Gastrocnemius medialis (tissue), 4 donors: ENCODE data around the gene ZNF789.

Source experiments
- POLR2A ChIP-seq, 2 donors: fragments of 450-650 bp; IDR thresholded peaks; one replicate each; pipeline ENCODE4 v1.6.1; 2017; ENCODE audit warnings: antibody characterized with exemption in 2 of 2, mild to moderate bottlenecking in 2 of 2, moderate library complexity in 2 of 2
- TF ChIP-seq, protein P1 (sequence below), 5 experiments: fragments of 450-650 bp in 3 of 5; fragments of 200-600 bp in 2 of 5; sonication (generic) in 2 of 5; IDR thresholded peaks in 4 of 5; conservative IDR thresholded peaks in 1 of 5; 1 replicate in 4 of 5; 2 replicates in 1 of 5; pipeline ENCODE4 v1.5.1; 2016 to 2019; ENCODE audit warnings: antibody characterized with exemption in 5 of 5, mild to moderate bottlenecking in 3 of 5, moderate library complexity in 3 of 5

DNA sequence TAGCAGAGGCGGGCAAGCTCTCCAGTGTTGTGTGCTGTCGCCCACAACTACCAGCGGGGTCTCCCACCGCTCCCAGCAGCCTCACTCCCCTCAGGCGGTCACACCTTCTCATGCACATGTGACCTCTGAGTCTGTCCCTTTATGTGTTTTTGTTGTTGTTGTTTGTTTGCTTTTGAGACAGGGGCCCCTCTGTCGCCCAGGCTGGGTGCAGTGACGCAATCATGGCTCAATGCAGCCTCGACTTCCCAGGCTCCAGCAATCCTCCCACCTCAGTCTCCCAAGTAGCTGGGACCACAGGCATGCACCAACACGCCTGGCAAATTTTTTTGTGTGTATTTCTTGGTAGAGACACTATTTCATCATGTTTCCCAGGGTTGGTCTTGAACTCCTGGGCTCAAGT, 32.5 kb upstream of the ZNF789 start:
- TF ChIP-seq, protein P1, sequence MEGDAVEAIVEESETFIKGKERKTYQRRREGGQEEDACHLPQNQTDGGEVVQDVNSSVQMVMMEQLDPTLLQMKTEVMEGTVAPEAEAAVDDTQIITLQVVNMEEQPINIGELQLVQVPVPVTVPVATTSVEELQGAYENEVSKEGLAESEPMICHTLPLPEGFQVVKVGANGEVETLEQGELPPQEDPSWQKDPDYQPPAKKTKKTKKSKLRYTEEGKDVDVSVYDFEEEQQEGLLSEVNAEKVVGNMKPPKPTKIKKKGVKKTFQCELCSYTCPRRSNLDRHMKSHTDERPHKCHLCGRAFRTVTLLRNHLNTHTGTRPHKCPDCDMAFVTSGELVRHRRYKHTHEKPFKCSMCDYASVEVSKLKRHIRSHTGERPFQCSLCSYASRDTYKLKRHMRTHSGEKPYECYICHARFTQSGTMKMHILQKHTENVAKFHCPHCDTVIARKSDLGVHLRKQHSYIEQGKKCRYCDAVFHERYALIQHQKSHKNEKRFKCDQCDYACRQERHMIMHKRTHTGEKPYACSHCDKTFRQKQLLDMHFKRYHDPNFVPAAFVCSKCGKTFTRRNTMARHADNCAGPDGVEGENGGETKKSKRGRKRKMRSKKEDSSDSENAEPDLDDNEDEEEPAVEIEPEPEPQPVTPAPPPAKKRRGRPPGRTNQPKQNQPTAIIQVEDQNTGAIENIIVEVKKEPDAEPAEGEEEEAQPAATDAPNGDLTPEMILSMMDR (IDR thresholded peaks at IDR 0.05 in 4 of 5, conservative IDR thresholded peaks at IDR 0.05 in 1 of 5): no peak
- no peak for TF ChIP-seq POLR2A (IDR thresholded peaks at IDR 0.05)
